Hepatocyte (in vitro differentiated cells): Measurements from ENCODE around the gene MTFR1L.

Source experiments
- EZH2phosphoT487 ChIP-seq: fragments of 200-600 bp; sonication (generic); IDR thresholded peaks from one replicate; pipeline ENCODE4 v1.6.1; 2018; ENCODE audit warnings: antibody characterized with exemption, mild to moderate bottlenecking, low read depth, moderate library complexity; ENCODE audit not compliant: unreplicated experiment, severe bottlenecking
- TF ChIP-seq, protein P1 (sequence below): fragments of 200-600 bp; sonication (generic); IDR thresholded peaks from 2 replicates; pipeline ENCODE4 v1.5.1; 2016; ENCODE audit warnings: antibody characterized with exemption, mild to moderate bottlenecking; ENCODE audit not compliant: poor library complexity

DNA sequence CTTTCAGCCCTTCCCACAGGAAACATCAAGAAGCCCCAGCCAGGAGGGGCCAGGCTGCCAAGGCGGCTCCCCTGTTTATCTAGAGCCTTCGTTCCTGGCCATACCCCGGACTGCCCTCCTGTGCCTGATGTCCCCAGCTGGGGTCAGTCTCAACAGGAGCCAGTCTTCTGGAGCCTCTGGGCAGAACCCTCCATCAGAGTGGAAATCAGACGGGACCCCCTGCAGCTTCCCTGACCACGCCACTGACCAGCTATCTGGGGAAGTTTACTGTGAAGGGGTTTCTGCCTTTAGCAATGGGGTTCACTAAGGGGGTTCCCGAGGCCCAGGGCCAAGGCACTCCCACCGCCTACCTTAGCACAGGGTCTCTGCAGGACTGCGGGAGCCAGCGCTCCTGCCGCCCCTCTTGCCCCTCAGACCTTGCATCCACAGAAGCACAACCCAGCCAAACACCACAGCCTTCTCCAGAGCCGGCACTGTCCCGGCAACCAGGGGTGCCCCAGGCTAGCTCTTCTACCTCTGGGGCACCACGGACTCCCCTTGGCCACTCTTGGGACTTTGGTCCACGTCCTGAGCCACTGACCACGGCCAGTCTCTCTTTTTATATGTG is 3.5 kb upstream of the MTFR1L start:
- TF ChIP-seq, protein P1, sequence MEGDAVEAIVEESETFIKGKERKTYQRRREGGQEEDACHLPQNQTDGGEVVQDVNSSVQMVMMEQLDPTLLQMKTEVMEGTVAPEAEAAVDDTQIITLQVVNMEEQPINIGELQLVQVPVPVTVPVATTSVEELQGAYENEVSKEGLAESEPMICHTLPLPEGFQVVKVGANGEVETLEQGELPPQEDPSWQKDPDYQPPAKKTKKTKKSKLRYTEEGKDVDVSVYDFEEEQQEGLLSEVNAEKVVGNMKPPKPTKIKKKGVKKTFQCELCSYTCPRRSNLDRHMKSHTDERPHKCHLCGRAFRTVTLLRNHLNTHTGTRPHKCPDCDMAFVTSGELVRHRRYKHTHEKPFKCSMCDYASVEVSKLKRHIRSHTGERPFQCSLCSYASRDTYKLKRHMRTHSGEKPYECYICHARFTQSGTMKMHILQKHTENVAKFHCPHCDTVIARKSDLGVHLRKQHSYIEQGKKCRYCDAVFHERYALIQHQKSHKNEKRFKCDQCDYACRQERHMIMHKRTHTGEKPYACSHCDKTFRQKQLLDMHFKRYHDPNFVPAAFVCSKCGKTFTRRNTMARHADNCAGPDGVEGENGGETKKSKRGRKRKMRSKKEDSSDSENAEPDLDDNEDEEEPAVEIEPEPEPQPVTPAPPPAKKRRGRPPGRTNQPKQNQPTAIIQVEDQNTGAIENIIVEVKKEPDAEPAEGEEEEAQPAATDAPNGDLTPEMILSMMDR, result no peak
- no peak for TF ChIP-seq EZH2phosphoT487
